HepG2 (cell line): ENCODE measurements around the gene LMNA. TPM values are rescaled to one million over a fixed set of nuclear protein-coding genes. Genes with fewer than 3 reads are reported as not detected.

Experiments used
- AGO1 ChIP-seq: fragments of 200-400 bp; formaldehyde crosslinking; IDR thresholded peaks from 2 replicates; pipeline ENCODE4 v1.6.1; 2017; ENCODE audit warnings: mild to moderate bottlenecking, low read depth, low read length, moderate library complexity; ENCODE audit not compliant: poor library complexity, severe bottlenecking
- AKAP8 ChIP-seq: sonication (generic); formaldehyde crosslinking; IDR thresholded peaks from 2 replicates; pipeline ENCODE4 v1.5.1; 2020; ENCODE audit warnings: mild to moderate bottlenecking, missing genetic modification reagents
- BRF2 ChIP-seq: sonication (generic); formaldehyde crosslinking; IDR thresholded peaks from 2 replicates; pipeline ENCODE4 v1.8.1; 2022; ENCODE audit warnings: mild to moderate bottlenecking, missing genetic modification reagents
- DMAP1 ChIP-seq: IDR thresholded peaks from 2 replicates; pipeline ENCODE4 v1.6.1; 2016
- EP300 ChIP-seq, 3 experiments: sonication (generic) in 1 of 3; formaldehyde crosslinking in 1 of 3; IDR thresholded peaks; 2 replicates each; pipeline versions ENCODE4 v1.5.1 to v1.6.1; 2011 to 2020; ENCODE audit warnings: low read depth in 2 of 3, low read length in 2 of 3, borderline replicate concordance in 1 of 3, improper control_type of control experiment in 1 of 3, mild to moderate bottlenecking in 1 of 3, missing genetic modification reagents in 1 of 3, moderate library complexity in 1 of 3
- NCOA5 ChIP-seq: sonication (generic); formaldehyde crosslinking; IDR thresholded peaks from 2 replicates; pipeline ENCODE4 v1.4.0; 2020; ENCODE audit warnings: missing genetic modification reagents
- NKX3-1 ChIP-seq: sonication (generic); formaldehyde crosslinking; IDR thresholded peaks from 2 replicates; pipeline ENCODE4 v1.5.0; 2020; ENCODE audit warnings: missing genetic modification reagents
- PHF21A ChIP-seq: sonication (generic); formaldehyde crosslinking; IDR thresholded peaks from 2 replicates; pipeline ENCODE4 v1.5.0; 2020; ENCODE audit warnings: mild to moderate bottlenecking, missing genetic modification reagents
- PLRG1 ChIP-seq: fragments of 450-650 bp; conservative IDR thresholded peaks from 2 replicates; pipeline ENCODE4 v1.6.1; 2016
- RFXAP ChIP-seq: sonication (generic); formaldehyde crosslinking; IDR thresholded peaks from 2 replicates; pipeline ENCODE4 v1.4.0; 2020; ENCODE audit warnings: missing genetic modification reagents, borderline replicate concordance
- STAT5B ChIP-seq: sonication (generic); formaldehyde crosslinking; IDR thresholded peaks from 2 replicates; pipeline ENCODE4 v1.4.0; 2020; ENCODE audit warnings: missing genetic modification reagents
- TBL1XR1 ChIP-seq: fragments of 150-350 bp; IDR thresholded peaks from 2 replicates; pipeline ENCODE4 v1.6.1; 2014; ENCODE audit warnings: borderline replicate concordance, low read length; ENCODE audit not compliant: partially characterized antibody
- ZC3H13 ChIP-seq: sonication (generic); formaldehyde crosslinking; IDR thresholded peaks from 2 replicates; pipeline ENCODE4 v1.8.1; 2023; ENCODE audit warnings: mild to moderate bottlenecking, missing genetic modification reagents, moderate library complexity
- ZFAT ChIP-seq: sonication (generic); formaldehyde crosslinking; conservative IDR thresholded peaks from 2 replicates; pipeline ENCODE4 v1.8.1; 2023; ENCODE audit warnings: missing genetic modification reagents, inconsistent platforms
- ZFYVE20 ChIP-seq: sonication (generic); formaldehyde crosslinking; IDR thresholded peaks from 2 replicates; pipeline ENCODE4 v1.8.0; 2023; ENCODE audit warnings: low read depth, mild to moderate bottlenecking, moderate library complexity, missing genetic modification reagents, borderline replicate concordance
- ZNF136 ChIP-seq: sonication (generic); formaldehyde crosslinking; IDR thresholded peaks from 2 replicates; pipeline ENCODE4 v1.8.1; 2022; ENCODE audit warnings: low read depth, mild to moderate bottlenecking, moderate library complexity, missing genetic modification reagents
- ZNF260 ChIP-seq: sonication (generic); formaldehyde crosslinking; IDR thresholded peaks from 2 replicates; pipeline ENCODE4 v1.4.0; 2020; ENCODE audit warnings: missing genetic modification reagents, low read depth, mild to moderate bottlenecking, borderline replicate concordance
- ZNF331 ChIP-seq: sonication (generic); formaldehyde crosslinking; IDR thresholded peaks from 2 replicates; pipeline ENCODE4 v1.4.0; 2020; ENCODE audit warnings: missing genetic modification reagents
- ZNF33A ChIP-seq: sonication (generic); formaldehyde crosslinking; IDR thresholded peaks from 2 replicates; pipeline ENCODE4 v1.5.1; 2020; ENCODE audit warnings: missing genetic modification reagents, mild to moderate bottlenecking, moderate library complexity, borderline replicate concordance
- ZNF530 ChIP-seq: sonication (generic); formaldehyde crosslinking; IDR thresholded peaks from 2 replicates; pipeline ENCODE4 v1.5.0; 2020; ENCODE audit warnings: low read depth, mild to moderate bottlenecking, missing genetic modification reagents
- ZNF615 ChIP-seq: sonication (generic); formaldehyde crosslinking; IDR thresholded peaks from 2 replicates; pipeline ENCODE4 v1.5.0; 2020; ENCODE audit warnings: mild to moderate bottlenecking, missing genetic modification reagents, borderline replicate concordance
- ZNF646 ChIP-seq: sonication (generic); formaldehyde crosslinking; IDR thresholded peaks from 2 replicates; pipeline ENCODE4 v1.9.0; 2021; ENCODE audit warnings: mild to moderate bottlenecking, missing genetic modification reagents
- ZNF678 ChIP-seq: sonication (generic); formaldehyde crosslinking; IDR thresholded peaks from 2 replicates; pipeline ENCODE4 v1.4.0; 2020; ENCODE audit warnings: mild to moderate bottlenecking, missing genetic modification reagents
- ZNF772 ChIP-seq: sonication (generic); formaldehyde crosslinking; IDR thresholded peaks from 2 replicates; pipeline ENCODE4 v1.5.0; 2020; ENCODE audit warnings: mild to moderate bottlenecking, missing genetic modification reagents
- polyA plus RNA-seq, 8 experiments: library from polyadenylated mRNA; depleted of rRNA in 3 of 8; stranded (reverse) in 7 of 8; unstranded in 1 of 8; fragments of >200 nt; fragmentation: Illumina TruSeq in 4 of 8; extraction: Trizol in 4 of 8; gene quantifications; 2 replicates each; pipeline versions ENCODE4 v1.2.1 to v1.2.3, GENCODE V29; 2011 to 2016; ENCODE audit warnings: low read depth in 4 of 8, missing spikeins in 1 of 8, mixed read lengths in 1 of 8; ENCODE audit not compliant: insufficient read depth in 1 of 8
- total RNA-seq, 5 experiments: library from RNA; depleted of rRNA; stranded (reverse); fragments of >200 nt; fragmentation: Illumina TruSeq; extraction: Trizol; gene quantifications; 2 replicates each; pipeline ENCODE4 v1.2.3, GENCODE V29; 2016; ENCODE audit warnings: low read depth in 1 of 5

The LMNA gene
- total and polyA plus RNA-seq, 2 of the 13 experiments (the other 11 are each of a cell fraction or from before 2014, with no cell fraction given) = 107 to 225 TPM

- no peak for TF ChIP-seq ZNF530 (CRISPR knock-in tag)
- no peak for TF ChIP-seq ZNF646 (CRISPR knock-in tag)
- TF ChIP-seq PLRG1 = no peak
- no peak for TF ChIP-seq ZNF136
- no peak for TF ChIP-seq ZFAT
- no peak for TF ChIP-seq TBL1XR1
- no peak for TF ChIP-seq NCOA5
- no peak for TF ChIP-seq AGO1
- no peak for TF ChIP-seq ZNF615 (CRISPR knock-in tag)
- TF ChIP-seq ZNF331 (CRISPR knock-in tag) = peak; percentile 78
- no peak for TF ChIP-seq STAT5B (CRISPR knock-in tag)
- TF ChIP-seq ZNF772 (CRISPR knock-in tag) = no peak
- no peak for TF ChIP-seq BRF2 (CRISPR knock-in tag)
- TF ChIP-seq RFXAP (CRISPR knock-in tag) = no peak; the same call in 1 of the 2 replicates
- TF ChIP-seq EP300 (IDR thresholded peaks at IDR 0.05; ENCODE audit: low read depth in 2 of 2, low read length in 2 of 2) = 0 out of 4 replicates have a peak, but pooled peaks of 1 of the 2 experiments have one; percentile 44
- no peak for TF ChIP-seq EP300 (CRISPR knock-in tag; IDR thresholded peaks at IDR 0.05; ENCODE audit: borderline replicate concordance)
- TF ChIP-seq ZFYVE20 = no peak
- TF ChIP-seq ZC3H13 (CRISPR knock-in tag) = no peak
- no peak for TF ChIP-seq ZNF33A (CRISPR knock-in tag)
- no peak for TF ChIP-seq NKX3-1 (CRISPR knock-in tag)
- no peak for TF ChIP-seq DMAP1 (CRISPR knock-in tag)
- TF ChIP-seq AKAP8 = no peak
- TF ChIP-seq ZNF260 (CRISPR knock-in tag) = no peak
- TF ChIP-seq PHF21A (CRISPR knock-in tag) = no peak
- no peak for TF ChIP-seq ZNF678 (CRISPR knock-in tag)
Measured at GRCh38 chr1:156096640-156097391, 17.7 kb upstream of the LMNA start (continued).
